Esophagus muscularis mucosa (tissue), 4 donors: ENCODE results near the gene IL21. TPM values are rescaled to one million over a fixed set of nuclear protein-coding genes. Genes with fewer than 3 reads are reported as not detected.

Source experiments
- DNase-seq: peaks from one replicate; pipeline ENCODE4 v3.0.0-alpha.2; 2017; ENCODE audit errors: extremely low spot score
- H3K27ac ChIP-seq, 4 donors: fragments of 200-600 bp; sonication (generic); replicated peaks in 1 of 4; 1 replicate in 3 of 4; 2 replicates in 1 of 4; pipeline ENCODE4 v1.5.1; 2016 to 2019; ENCODE audit warnings: mild to moderate bottlenecking in 1 of 4
- H3K27me3 ChIP-seq, 4 donors: fragments of 200-600 bp; sonication (generic); one replicate each; pipeline versions ENCODE4 v1.5.1 to v1.6.0; 2016 to 2019
- H3K36me3 ChIP-seq, 4 donors: fragments of 200-600 bp; sonication (generic); one replicate each; pipeline ENCODE4 v1.5.1; 2016 to 2019
- H3K4me1 ChIP-seq, 4 donors: fragments of 200-600 bp; sonication (generic); one replicate each; pipeline ENCODE4 v1.5.1; 2016 to 2019
- H3K4me3 ChIP-seq, 4 donors: fragments of 200-600 bp; sonication (generic); 1 replicate in 2 of 4; 2 replicates in 2 of 4; pipeline ENCODE4 v1.5.1; 2016 to 2019; ENCODE audit warnings: mild to moderate bottlenecking in 4 of 4, moderate library complexity in 1 of 4
- H3K9me3 ChIP-seq, 4 donors: fragments of 200-600 bp; sonication (generic); 1 replicate in 3 of 4; 2 replicates in 1 of 4; pipeline ENCODE4 v1.5.1; 2016 to 2019
- CTCF ChIP-seq, 3 experiments: fragments of 200-600 bp in 2 of 3; fragments of 450-650 bp in 1 of 3; sonication (generic) in 2 of 3; IDR thresholded peaks; one replicate each; pipeline ENCODE4 v1.5.1; 2017 to 2019; ENCODE audit warnings: antibody characterized with exemption in 3 of 3, mild to moderate bottlenecking in 2 of 3, moderate library complexity in 1 of 3
- EP300 ChIP-seq: sonication (generic); formaldehyde crosslinking; IDR thresholded peaks from one replicate; pipeline ENCODE4 v1.6.1; 2017; ENCODE audit warnings: antibody characterized with exemption
- POLR2A ChIP-seq: fragments of 450-650 bp; IDR thresholded peaks from one replicate; pipeline ENCODE4 v1.6.1; 2017; ENCODE audit warnings: antibody characterized with exemption, moderate library complexity, mild to moderate bottlenecking, low read depth
- POLR2AphosphoS5 ChIP-seq, 2 donors: sonication (generic); formaldehyde crosslinking; IDR thresholded peaks; one replicate each; pipeline ENCODE4 v1.6.1; 2017; ENCODE audit warnings: antibody characterized with exemption in 2 of 2
- WGBS: methylation state at CpG from one replicate; pipeline ENCODE4 v1.1.5; 2018; 5-methylcytosine and 5-hydroxymethylcytosine counted together
- intact Hi-C: fragments of 100-400 bp; cut with DNase I; formaldehyde crosslinking; loops from one replicate; pipeline ENCODE4 v1.15.1; 2023
- total RNA-seq, 4 donors: library from RNA; depleted of rRNA; stranded (reverse); fragments of >200 nt; gene quantifications; one replicate each; pipeline versions ENCODE4 v1.1.0 to v1.2.1, GENCODE V29; 2016

IL21 gene
- total RNA-seq, 4 donors from 2014 or later, result not detected

DNA sequence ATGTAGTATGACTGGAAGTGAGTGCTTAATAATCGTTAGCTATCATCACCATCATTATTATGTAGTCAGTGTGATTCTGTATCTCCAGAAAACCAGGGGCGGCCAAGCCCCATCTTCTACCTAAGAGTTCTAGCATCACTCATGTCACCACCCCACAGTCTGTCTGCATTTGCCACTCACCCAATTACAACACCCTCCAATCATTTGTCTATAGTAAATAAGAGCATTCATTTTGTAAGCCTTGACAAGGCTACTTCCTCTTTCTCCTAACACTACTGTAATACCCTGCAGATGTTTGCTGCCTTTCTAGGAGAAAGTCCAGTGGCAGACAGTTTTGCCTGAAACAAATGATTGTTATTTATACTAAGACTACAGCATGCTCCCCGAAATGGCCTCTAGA, 15.8 kb upstream of the IL21 start:
- no peak overlapping the region for H3K27ac ChIP-seq
- no peaks in the 10 kb centered on the region for H3K36me3 ChIP-seq
- intact Hi-C loops, result no loop called here
- TF ChIP-seq POLR2AphosphoS5 (IDR thresholded peaks at IDR 0.05) (no peak), EP300 (no peak), POLR2A (no peak), CTCF (IDR thresholded peaks at IDR 0.05) (no peak)
- 64% methylated on average over 3 of the region's 3 CpGs for WGBS
- no peaks in the 10 kb centered on the region for H3K27me3 ChIP-seq
- DNase-seq, result no peak
- no peaks in the 10 kb centered on the region for H3K4me1 ChIP-seq
- no peak overlapping the region for H3K4me3 ChIP-seq
- no peaks in the 10 kb centered on the region for H3K9me3 ChIP-seq

DNA sequence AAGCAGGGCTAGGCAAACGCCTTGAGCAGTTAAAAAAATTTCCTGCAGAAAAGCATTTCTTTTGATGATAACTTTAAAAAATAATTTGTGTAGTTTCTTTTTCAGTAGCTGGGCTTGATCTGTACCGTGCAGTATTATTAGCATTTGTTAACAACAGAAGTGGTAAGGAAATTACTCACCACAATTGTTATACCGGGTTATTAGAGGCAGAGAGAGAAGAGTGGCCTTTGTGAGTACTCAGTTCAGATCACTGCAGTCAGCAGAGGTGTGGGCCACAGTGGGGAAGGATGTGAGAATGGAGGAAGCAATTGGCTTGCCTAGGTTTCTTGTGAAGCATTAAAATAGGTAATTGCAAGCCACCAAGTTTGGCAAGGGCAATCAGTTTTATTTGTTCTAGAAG, 14.3 kb upstream of the IL21 start:
- no peak for DNase-seq
- H3K9me3 ChIP-seq, result no peaks in the 10 kb centered on the region

DNA sequence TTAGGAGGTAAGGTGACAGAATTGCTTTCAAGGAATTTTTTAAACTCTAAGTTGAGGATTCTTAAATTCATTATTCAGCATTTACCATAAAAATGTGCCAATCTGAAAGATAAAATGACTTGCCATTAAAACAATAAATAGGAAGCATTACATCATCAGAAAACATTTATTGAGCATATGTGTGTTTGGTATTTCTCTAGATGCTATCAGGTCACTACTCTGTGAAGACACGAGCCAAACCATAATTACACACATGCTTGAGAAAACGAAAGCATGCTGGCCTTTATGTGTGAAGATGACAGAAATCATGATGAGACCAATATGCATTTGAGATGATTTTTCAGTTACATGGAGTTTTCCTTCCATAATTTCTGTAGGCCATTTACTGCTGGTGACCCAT, 12.3 kb upstream of the IL21 start:
- 64% methylated on average over 2 of the region's 2 CpGs for WGBS
- Histone ChIP-seq H3K4me3 (no peak overlapping the region), H3K27ac (no peak overlapping the region), H3K9me3 (no peaks in the 10 kb centered on the region), H3K36me3 (no peaks in the 10 kb centered on the region), H3K4me1 (no peaks in the 10 kb centered on the region), H3K27me3 (no peaks in the 10 kb centered on the region)
- DNase-seq, result no peak
- no peak for TF ChIP-seq CTCF (IDR thresholded peaks at IDR 0.05)
- TF ChIP-seq POLR2AphosphoS5 (IDR thresholded peaks at IDR 0.05), result no peak
- no peak for TF ChIP-seq POLR2A
- no peak for TF ChIP-seq EP300
- intact Hi-C loops, result no loop called here

More for the DNA sequence above, 14.3 kb upstream of the IL21 start:
- intact Hi-C loops, result no loop called here
- Histone ChIP-seq H3K36me3 (no peaks in the 10 kb centered on the region), H3K4me1 (no peaks in the 10 kb centered on the region), H3K4me3 (no peak overlapping the region), H3K27ac (no peak overlapping the region), H3K27me3 (no peaks in the 10 kb centered on the region)
- 65% methylated on average over 3 of the region's 3 CpGs for WGBS
- no peak for TF ChIP-seq CTCF (IDR thresholded peaks at IDR 0.05)
- TF ChIP-seq POLR2A, result no peak
- no peak for TF ChIP-seq POLR2AphosphoS5 (IDR thresholded peaks at IDR 0.05)
- no peak for TF ChIP-seq EP300

GRCh38 chr4:122632396-122633143, 11.7 kb upstream of the IL21 start:
- DNase-seq, result no peak
- TF ChIP-seq CTCF (IDR thresholded peaks at IDR 0.05) (no peak), POLR2AphosphoS5 (IDR thresholded peaks at IDR 0.05) (no peak), POLR2A (no peak), EP300 (no peak)
- no peaks in the 10 kb centered on the region for H3K9me3 ChIP-seq
- no peak overlapping the region for H3K4me3 ChIP-seq
- WGBS, result 71% methylated on average over 7 of the region's 7 CpGs
- no peak overlapping the region for H3K27ac ChIP-seq
- no peaks in the 10 kb centered on the region for H3K36me3 ChIP-seq
- intact Hi-C loops, result no loop called here
- no peaks in the 10 kb centered on the region for H3K4me1 ChIP-seq
- H3K27me3 ChIP-seq, result no peaks in the 10 kb centered on the region

GRCh38 chr4:122625156-122625555, 4.3 kb upstream of the IL21 start:
- no peaks in the 10 kb centered on the region for H3K27me3 ChIP-seq
- no peak overlapping the region for H3K27ac ChIP-seq
- TF ChIP-seq POLR2A, result no peak
- no peak for TF ChIP-seq EP300
- TF ChIP-seq CTCF (IDR thresholded peaks at IDR 0.05), result no peak
- no peak for TF ChIP-seq POLR2AphosphoS5 (IDR thresholded peaks at IDR 0.05)
- no peaks in the 10 kb centered on the region for H3K4me1 ChIP-seq
- no peaks in the 10 kb centered on the region for H3K36me3 ChIP-seq
- H3K9me3 ChIP-seq, result no peaks in the 10 kb centered on the region
- DNase-seq, result no peak
- 70% methylated on average over 2 of the region's 2 CpGs for WGBS
- intact Hi-C loops, result no loop called here
- no peak overlapping the region for H3K4me3 ChIP-seq
